ENCODE results near the gene PTPRN2.

DNA sequence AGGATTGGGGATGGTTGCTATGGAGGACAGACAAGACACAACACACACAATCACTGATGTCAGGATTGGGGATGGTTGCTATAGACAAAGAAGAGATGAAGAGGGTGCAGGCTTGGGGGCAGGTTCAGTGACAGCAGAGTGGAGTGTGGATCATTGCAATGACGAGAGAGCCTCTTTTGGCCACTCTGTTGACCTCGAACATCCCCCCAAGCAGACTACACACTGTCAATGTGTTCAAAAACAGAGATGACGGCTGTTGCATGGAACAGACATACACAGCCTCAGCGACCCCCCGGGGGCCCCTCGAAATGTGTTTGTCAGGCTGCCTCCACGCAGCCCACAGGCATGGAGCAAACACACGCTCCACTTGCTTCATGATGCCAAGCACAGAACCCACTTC lies 133.0 kb downstream of the PTPRN2 start:
- TF ChIP-seq, protein P1, sequence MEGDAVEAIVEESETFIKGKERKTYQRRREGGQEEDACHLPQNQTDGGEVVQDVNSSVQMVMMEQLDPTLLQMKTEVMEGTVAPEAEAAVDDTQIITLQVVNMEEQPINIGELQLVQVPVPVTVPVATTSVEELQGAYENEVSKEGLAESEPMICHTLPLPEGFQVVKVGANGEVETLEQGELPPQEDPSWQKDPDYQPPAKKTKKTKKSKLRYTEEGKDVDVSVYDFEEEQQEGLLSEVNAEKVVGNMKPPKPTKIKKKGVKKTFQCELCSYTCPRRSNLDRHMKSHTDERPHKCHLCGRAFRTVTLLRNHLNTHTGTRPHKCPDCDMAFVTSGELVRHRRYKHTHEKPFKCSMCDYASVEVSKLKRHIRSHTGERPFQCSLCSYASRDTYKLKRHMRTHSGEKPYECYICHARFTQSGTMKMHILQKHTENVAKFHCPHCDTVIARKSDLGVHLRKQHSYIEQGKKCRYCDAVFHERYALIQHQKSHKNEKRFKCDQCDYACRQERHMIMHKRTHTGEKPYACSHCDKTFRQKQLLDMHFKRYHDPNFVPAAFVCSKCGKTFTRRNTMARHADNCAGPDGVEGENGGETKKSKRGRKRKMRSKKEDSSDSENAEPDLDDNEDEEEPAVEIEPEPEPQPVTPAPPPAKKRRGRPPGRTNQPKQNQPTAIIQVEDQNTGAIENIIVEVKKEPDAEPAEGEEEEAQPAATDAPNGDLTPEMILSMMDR (IDR thresholded peaks at IDR 0.05; ENCODE audit: low read depth, low read length), result no peak
- no peak for TF ChIP-seq POLR2A (IDR thresholded peaks at IDR 0.05; ENCODE audit: extremely low read depth, insufficient read length)
